ENCODE data around the gene KRT12.

DNA sequence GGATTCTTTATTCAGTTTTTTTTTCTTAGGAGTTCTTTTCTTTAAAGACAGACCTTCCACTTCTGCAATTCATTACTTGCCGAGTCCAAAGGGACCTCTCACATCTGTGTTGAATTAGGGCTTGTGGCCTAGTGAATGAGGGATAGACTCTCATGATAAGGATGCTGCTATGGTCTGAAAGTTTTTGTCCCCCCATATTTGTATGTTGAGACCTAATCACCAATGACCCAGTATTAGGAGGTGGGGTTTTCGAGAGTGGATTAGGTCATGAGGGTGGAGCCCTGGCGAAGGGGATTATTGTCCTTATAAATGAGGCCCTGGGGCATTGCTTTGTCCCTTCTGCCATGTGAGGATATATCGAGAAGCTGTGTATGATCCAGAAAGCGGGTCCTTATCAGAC is 9.5 kb downstream of the KRT12 start:
- TF ChIP-seq, protein P1, sequence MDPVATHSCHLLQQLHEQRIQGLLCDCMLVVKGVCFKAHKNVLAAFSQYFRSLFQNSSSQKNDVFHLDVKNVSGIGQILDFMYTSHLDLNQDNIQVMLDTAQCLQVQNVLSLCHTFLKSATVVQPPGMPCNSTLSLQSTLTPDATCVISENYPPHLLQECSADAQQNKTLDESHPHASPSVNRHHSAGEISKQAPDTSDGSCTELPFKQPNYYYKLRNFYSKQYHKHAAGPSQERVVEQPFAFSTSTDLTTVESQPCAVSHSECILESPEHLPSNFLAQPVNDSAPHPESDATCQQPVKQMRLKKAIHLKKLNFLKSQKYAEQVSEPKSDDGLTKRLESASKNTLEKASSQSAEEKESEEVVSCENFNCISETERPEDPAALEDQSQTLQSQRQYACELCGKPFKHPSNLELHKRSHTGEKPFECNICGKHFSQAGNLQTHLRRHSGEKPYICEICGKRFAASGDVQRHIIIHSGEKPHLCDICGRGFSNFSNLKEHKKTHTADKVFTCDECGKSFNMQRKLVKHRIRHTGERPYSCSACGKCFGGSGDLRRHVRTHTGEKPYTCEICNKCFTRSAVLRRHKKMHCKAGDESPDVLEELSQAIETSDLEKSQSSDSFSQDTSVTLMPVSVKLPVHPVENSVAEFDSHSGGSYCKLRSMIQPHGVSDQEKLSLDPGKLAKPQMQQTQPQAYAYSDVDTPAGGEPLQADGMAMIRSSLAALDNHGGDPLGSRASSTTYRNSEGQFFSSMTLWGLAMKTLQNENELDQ (CRISPR knock-in tag; IDR thresholded peaks at IDR 0.05; ENCODE audit: borderline replicate concordance) = no peak
- TF ChIP-seq, protein P2, sequence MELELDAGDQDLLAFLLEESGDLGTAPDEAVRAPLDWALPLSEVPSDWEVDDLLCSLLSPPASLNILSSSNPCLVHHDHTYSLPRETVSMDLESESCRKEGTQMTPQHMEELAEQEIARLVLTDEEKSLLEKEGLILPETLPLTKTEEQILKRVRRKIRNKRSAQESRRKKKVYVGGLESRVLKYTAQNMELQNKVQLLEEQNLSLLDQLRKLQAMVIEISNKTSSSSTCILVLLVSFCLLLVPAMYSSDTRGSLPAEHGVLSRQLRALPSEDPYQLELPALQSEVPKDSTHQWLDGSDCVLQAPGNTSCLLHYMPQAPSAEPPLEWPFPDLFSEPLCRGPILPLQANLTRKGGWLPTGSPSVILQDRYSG (tag; conservative IDR thresholded peaks at IDR 0.05; ENCODE audit: low read depth) = no peak
- TF ChIP-seq FOXK1 (CRISPR knock-in tag; IDR thresholded peaks at IDR 0.05; ENCODE audit: borderline replicate concordance) = no peak
